NB4 (cell line): ENCODE results near the gene PRKCE.
A peak's percentile ranks its signal among the peaks of the same experiment; 100 is the strongest.

Experiments
- CTCF ChIP-seq: IDR thresholded peaks from one replicate; pipeline ENCODE4 v1.5.1; 2012; ENCODE audit warnings: low read depth, low read length
- MAX ChIP-seq: IDR thresholded peaks from 2 replicates; pipeline ENCODE4 v1.6.1; 2011; ENCODE audit warnings: low read depth, low read length
- POLR2A ChIP-seq: IDR thresholded peaks from 2 replicates; pipeline ENCODE4 v1.6.1; 2011; ENCODE audit warnings: mild to moderate bottlenecking; ENCODE audit not compliant: insufficient read length; ENCODE audit errors: extremely low read depth

GRCh38 chr2:46163098-46163430, 511.6 kb downstream of the PRKCE start:
- TF ChIP-seq POLR2A (no peak), CTCF (peak; percentile 2), MAX (0 out of 2 replicates have a peak, but pooled peaks have one; percentile 22)
